ENCODE results near the gene OLFM1.

GRCh38 chr9:135070198-135070951 lies 17.1 kb upstream of the OLFM1 start:
- TF ChIP-seq TAF1 (conservative IDR thresholded peaks at IDR 0.05) = no peak
- TF ChIP-seq, protein P1, sequence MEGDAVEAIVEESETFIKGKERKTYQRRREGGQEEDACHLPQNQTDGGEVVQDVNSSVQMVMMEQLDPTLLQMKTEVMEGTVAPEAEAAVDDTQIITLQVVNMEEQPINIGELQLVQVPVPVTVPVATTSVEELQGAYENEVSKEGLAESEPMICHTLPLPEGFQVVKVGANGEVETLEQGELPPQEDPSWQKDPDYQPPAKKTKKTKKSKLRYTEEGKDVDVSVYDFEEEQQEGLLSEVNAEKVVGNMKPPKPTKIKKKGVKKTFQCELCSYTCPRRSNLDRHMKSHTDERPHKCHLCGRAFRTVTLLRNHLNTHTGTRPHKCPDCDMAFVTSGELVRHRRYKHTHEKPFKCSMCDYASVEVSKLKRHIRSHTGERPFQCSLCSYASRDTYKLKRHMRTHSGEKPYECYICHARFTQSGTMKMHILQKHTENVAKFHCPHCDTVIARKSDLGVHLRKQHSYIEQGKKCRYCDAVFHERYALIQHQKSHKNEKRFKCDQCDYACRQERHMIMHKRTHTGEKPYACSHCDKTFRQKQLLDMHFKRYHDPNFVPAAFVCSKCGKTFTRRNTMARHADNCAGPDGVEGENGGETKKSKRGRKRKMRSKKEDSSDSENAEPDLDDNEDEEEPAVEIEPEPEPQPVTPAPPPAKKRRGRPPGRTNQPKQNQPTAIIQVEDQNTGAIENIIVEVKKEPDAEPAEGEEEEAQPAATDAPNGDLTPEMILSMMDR (IDR thresholded peaks at IDR 0.05; ENCODE audit: low read depth, low read length, missing input control) = no peak
- TF ChIP-seq YY1 (IDR thresholded peaks at IDR 0.05) = no peak
- no peak for TF ChIP-seq GABPA (IDR thresholded peaks at IDR 0.05 in 1 of 2, conservative IDR thresholded peaks at IDR 0.05 in 1 of 2)
- no peak for TF ChIP-seq REST (IDR thresholded peaks at IDR 0.05)
- no peak for TF ChIP-seq SP1 (IDR thresholded peaks at IDR 0.05)
- no peak for TF ChIP-seq ATF3 (IDR thresholded peaks at IDR 0.05)
- TF ChIP-seq ZBTB33 (IDR thresholded peaks at IDR 0.05) = no peak
- no peak for TF ChIP-seq JUND (IDR thresholded peaks at IDR 0.05)

Measured in liver (tissue), 3 donors.